ENCODE data around the gene GPR137B. TPM values are rescaled to one million over a fixed set of nuclear protein-coding genes. Genes with fewer than 3 reads are reported as not detected.

Gene GPR137B
- total and polyA plus RNA-seq, 2 of the 8 experiments (the other 6 are each of a cell fraction or from before 2014, with no cell fraction given), result 6.9 to 7.7 TPM

DNA sequence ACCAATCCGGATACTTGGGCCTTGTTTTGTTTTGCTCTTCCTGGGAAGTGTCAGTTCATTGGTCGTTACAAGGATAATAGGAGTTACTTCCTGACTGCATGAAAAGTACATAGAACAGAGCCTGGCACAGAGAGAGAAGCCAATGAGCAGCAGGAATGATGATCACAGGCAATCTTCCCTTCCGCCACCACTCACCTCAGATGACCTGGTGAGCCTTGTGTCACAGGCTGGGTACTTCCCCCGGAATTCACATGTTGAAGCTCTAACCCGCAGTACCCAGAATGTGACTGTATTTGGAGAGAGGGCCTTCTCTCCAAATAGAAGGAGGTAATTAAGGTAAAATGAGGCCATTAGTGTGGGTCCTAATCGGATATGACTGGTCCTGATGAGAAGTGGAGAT is 18.8 kb upstream of the GPR137B start:
- H4K8ac ChIP-seq (ENCODE audit: extremely low read depth, insufficient read depth, low read length), result no peak overlapping the region
- no peak overlapping the region for H2BK20ac ChIP-seq (ENCODE audit: low read length)
- no peak overlapping the region for H2BK5ac ChIP-seq (ENCODE audit: low read depth, low read length)
- no peak overlapping the region for H4K5ac ChIP-seq (ENCODE audit: insufficient read length, low read depth, low read length)
- no peaks in the 10 kb centered on the region for H3K9me3 ChIP-seq (ENCODE audit: insufficient read depth in 2 of 2, low read depth in 1 of 2, low read length in 1 of 2)
- FAIRE-seq (no peak), DNase-seq (ENCODE audit: low read depth in 1 of 2, low spot score in 2 of 2) (no peak)
- H3K27ac ChIP-seq (ENCODE audit: low read depth, low read length), result no peak overlapping the region
- no peaks in the 10 kb centered on the region for H4K20me1 ChIP-seq (replicated peaks in 1 of 2; ENCODE audit: control insufficient read depth in 1 of 2, insufficient read depth in 2 of 2, low read length in 2 of 2)
- H3K79me1 ChIP-seq (ENCODE audit: low read depth, low read length), result no peaks in the 10 kb centered on the region
- H2AK5ac ChIP-seq (ENCODE audit: low read depth, low read length), result no peak overlapping the region
- 91% methylated on average over 6 of the region's 6 CpGs; no CpG with 5 or more reads in 1 of the 2 experiments for WGBS, 2 experiments (ENCODE audit: extremely low coverage in 1 of 2, insufficient coverage in 1 of 2, insufficient read length in 1 of 2, insufficient replicate concordance in 2 of 2, low coverage in 1 of 2, low lambda C conversion rate in 2 of 2, missing lambda C conversion rate in 1 of 2)
- H3K79me2 ChIP-seq (ENCODE audit: control insufficient read depth in 1 of 2, insufficient read depth in 2 of 2, low read length in 2 of 2), result no peaks in the 10 kb centered on the region
- no peaks in the 10 kb centered on the region for H3K36me3 ChIP-seq (ENCODE audit: control insufficient read depth in 2 of 4, insufficient read depth in 4 of 4, low read length in 3 of 4)
- no peak overlapping the region for H3K4ac ChIP-seq (replicated peaks; ENCODE audit: insufficient read length, low read depth, low read length)
- H3K18ac ChIP-seq (ENCODE audit: extremely low read depth, low read length), result no peak overlapping the region
- ChIA-PET CTCF (ENCODE audit: partially characterized antibody) (interaction anchor here (0.9 to 8.5 kb wide), 5 partner anchors 12 to 222 kb away, joined by 3 to 61 read pairs (median 3); partner anchors contain the start of gene GPR137B), POLR2A (ENCODE audit: partially characterized antibody) (interaction anchor here (0.8 kb wide), 1 partner anchor 14 kb away, joined by 4 read pairs; no protein-coding TSS in a partner anchor)
- no peak overlapping the region for H3K4me2 ChIP-seq (ENCODE audit: insufficient read depth in 1 of 2, low read depth in 2 of 2, low read length in 2 of 2)
- no peak overlapping the region for H2BK15ac ChIP-seq (ENCODE audit: low read length)
- H3K9ac ChIP-seq (replicated peaks in 1 of 4; ENCODE audit: extremely low read depth in 1 of 4, low read depth in 3 of 4, low read length in 3 of 4), result no peak overlapping the region
- H3K23me2 ChIP-seq (ENCODE audit: low read depth, low read length), result no peaks in the 10 kb centered on the region
- H4K91ac ChIP-seq (replicated peaks; ENCODE audit: insufficient read length, low read length), result no peak overlapping the region
- H3K4me3 ChIP-seq (ENCODE audit: extremely low read depth in 1 of 4, insufficient read depth in 2 of 4, low read depth in 3 of 4, low read length in 4 of 4), result no peak overlapping the region
- H3K23ac ChIP-seq (ENCODE audit: insufficient read length), result no peak overlapping the region
- H3K56ac ChIP-seq (replicated peaks; ENCODE audit: insufficient read length, low read depth, low read length), result no peak overlapping the region
- H3K27me3 ChIP-seq (replicated peaks in 1 of 4; ENCODE audit: control insufficient read depth in 3 of 4, extremely low read depth in 1 of 4, insufficient read depth in 3 of 4, low read length in 3 of 4), result no peaks in the 10 kb centered on the region
- no peak overlapping the region for H2BK120ac ChIP-seq (replicated peaks; ENCODE audit: low read depth, low read length)
- no peak overlapping the region for H2BK12ac ChIP-seq (ENCODE audit: low read depth, low read length)
- peaks cover 0 to under 1% (median 0%) of the 10 kb centered on the region in 4 experiments; a peak in 2 of 7 replicates for H3K4me1 ChIP-seq (replicated peaks in 1 of 4; ENCODE audit: control insufficient read depth in 3 of 4, insufficient read depth in 4 of 4, low read length in 3 of 4)
- no peak overlapping the region for H3K14ac ChIP-seq (ENCODE audit: insufficient read length)
- no peak overlapping the region for H2AFZ ChIP-seq (ENCODE audit: low read length)
- no peak for TF ChIP-seq TAF7 (optimal IDR thresholded peaks at IDR 0.05; ENCODE audit: borderline replicate concordance, low read depth, low read length)
- no peak for TF ChIP-seq POU5F1 (IDR thresholded peaks at IDR 0.05; ENCODE audit: low read depth, low read length)
- TF ChIP-seq KDM4A (IDR thresholded peaks at IDR 0.05; ENCODE audit: low read depth, low read length, severe bottlenecking), result no peak
- no peak for TF ChIP-seq SIRT6 (IDR thresholded peaks at IDR 0.05; ENCODE audit: low read length)
- no peak for TF ChIP-seq SIN3A (conservative IDR thresholded peaks at IDR 0.05 in 1 of 2, IDR thresholded peaks at IDR 0.05 in 1 of 2; ENCODE audit: low read depth in 1 of 2, low read length in 2 of 2)
- no peak for TF ChIP-seq CHD1 (IDR thresholded peaks at IDR 0.05; ENCODE audit: low read depth, low read length)
- TF ChIP-seq CTBP2 (IDR thresholded peaks at IDR 0.05; ENCODE audit: borderline replicate concordance, insufficient read depth, insufficient read length, low read length), result no peak
- no peak for TF ChIP-seq BACH1 (IDR thresholded peaks at IDR 0.05; ENCODE audit: low read length)
- TF ChIP-seq TBP (IDR thresholded peaks at IDR 0.05; ENCODE audit: low read depth, low read length), result no peak
- TF ChIP-seq JUND (IDR thresholded peaks at IDR 0.05; ENCODE audit: low read length), result no peak
- TF ChIP-seq, protein P1, sequence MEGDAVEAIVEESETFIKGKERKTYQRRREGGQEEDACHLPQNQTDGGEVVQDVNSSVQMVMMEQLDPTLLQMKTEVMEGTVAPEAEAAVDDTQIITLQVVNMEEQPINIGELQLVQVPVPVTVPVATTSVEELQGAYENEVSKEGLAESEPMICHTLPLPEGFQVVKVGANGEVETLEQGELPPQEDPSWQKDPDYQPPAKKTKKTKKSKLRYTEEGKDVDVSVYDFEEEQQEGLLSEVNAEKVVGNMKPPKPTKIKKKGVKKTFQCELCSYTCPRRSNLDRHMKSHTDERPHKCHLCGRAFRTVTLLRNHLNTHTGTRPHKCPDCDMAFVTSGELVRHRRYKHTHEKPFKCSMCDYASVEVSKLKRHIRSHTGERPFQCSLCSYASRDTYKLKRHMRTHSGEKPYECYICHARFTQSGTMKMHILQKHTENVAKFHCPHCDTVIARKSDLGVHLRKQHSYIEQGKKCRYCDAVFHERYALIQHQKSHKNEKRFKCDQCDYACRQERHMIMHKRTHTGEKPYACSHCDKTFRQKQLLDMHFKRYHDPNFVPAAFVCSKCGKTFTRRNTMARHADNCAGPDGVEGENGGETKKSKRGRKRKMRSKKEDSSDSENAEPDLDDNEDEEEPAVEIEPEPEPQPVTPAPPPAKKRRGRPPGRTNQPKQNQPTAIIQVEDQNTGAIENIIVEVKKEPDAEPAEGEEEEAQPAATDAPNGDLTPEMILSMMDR (IDR thresholded peaks at IDR 0.05; ENCODE audit: control extremely low read depth in 1 of 3, insufficient read depth in 1 of 3, low read depth in 1 of 3, low read length in 3 of 3), result no peak
- TF ChIP-seq SUZ12 (IDR thresholded peaks at IDR 0.05; ENCODE audit: low read length), result no peak
